GM23338 (cell line): ENCODE results near the gene MSANTD1. TPM values are rescaled to one million over a fixed set of nuclear protein-coding genes. Genes with fewer than 3 reads are reported as not detected.
A peak's percentile ranks its signal among the peaks of the same experiment; 100 is the strongest.

Experiments
- ATAC-seq: fragments of 200-7000 bp; cut with Tn5 transposase; 3 replicates; pipeline ENCODE4 v1.9.1; 2020
- DNase-seq: peaks from one replicate; pipeline ENCODE4 v3.0.0-alpha.2; 2015; ENCODE audit warnings: low spot score
- H2AFZ ChIP-seq: fragments of 200-600 bp; sonication (generic); 2 replicates; pipeline ENCODE4 v1.8.0; 2016; ENCODE audit warnings: antibody characterized with exemption, mild to moderate bottlenecking, moderate library complexity
- H3F3A ChIP-seq: fragments of 200-600 bp; sonication (generic); replicated peaks from 2 replicates; pipeline ENCODE4 v1.8.0; 2017; ENCODE audit warnings: antibody characterized with exemption, mixed run types, low read depth
- H3K27ac ChIP-seq: fragments of 200-600 bp; sonication (generic); 2 replicates; pipeline ENCODE4 v1.6.1; 2016; ENCODE audit warnings: low read depth
- H3K27me3 ChIP-seq: fragments of 200-600 bp; sonication (generic); 2 replicates; pipeline ENCODE4 v1.8.0; 2016; ENCODE audit warnings: mild to moderate bottlenecking, mixed run types, moderate library complexity; ENCODE audit not compliant: insufficient read depth
- H3K36me3 ChIP-seq: fragments of 200-600 bp; sonication (generic); 2 replicates; pipeline ENCODE4 v1.8.0; 2016; ENCODE audit warnings: mild to moderate bottlenecking; ENCODE audit not compliant: insufficient read depth
- H3K4me1 ChIP-seq: fragments of 200-600 bp; sonication (generic); 2 replicates; pipeline ENCODE4 v1.8.0; 2016; ENCODE audit warnings: mild to moderate bottlenecking, moderate library complexity; ENCODE audit not compliant: insufficient read depth
- H3K4me2 ChIP-seq: fragments of 200-600 bp; sonication (generic); 2 replicates; pipeline ENCODE4 v1.7.1; 2017; ENCODE audit warnings: mixed run types
- H3K4me3 ChIP-seq: fragments of 200-600 bp; sonication (generic); 2 replicates; pipeline ENCODE4 v1.6.1; 2016; ENCODE audit warnings: mixed run types
- H3K79me2 ChIP-seq: fragments of 200-600 bp; sonication (generic); replicated peaks from 2 replicates; pipeline ENCODE4 v1.8.0; 2017; ENCODE audit warnings: mild to moderate bottlenecking; ENCODE audit not compliant: insufficient read depth
- H3K9me2 ChIP-seq: fragments of 200-600 bp; sonication (generic); 2 replicates; pipeline ENCODE4 v1.8.0; 2017; ENCODE audit not compliant: insufficient read depth
- H4K20me1 ChIP-seq: fragments of 200-600 bp; sonication (generic); replicated peaks from 2 replicates; pipeline ENCODE4 v1.8.0; 2017; ENCODE audit warnings: mild to moderate bottlenecking; ENCODE audit not compliant: insufficient read depth
- H3K27ac Mint-ChIP-seq: 2 replicates; pipeline ENCODE4 v1.8.0; 2020; ENCODE audit warnings: inconsistent platforms, mild to moderate bottlenecking, moderate library complexity, mixed read lengths
- H3K27me3 Mint-ChIP-seq: 3 replicates; pipeline ENCODE4 v1.8.0; 2022; ENCODE audit warnings: low read depth, mild to moderate bottlenecking, moderate library complexity, mixed read lengths, inconsistent platforms; ENCODE audit not compliant: insufficient read depth, poor library complexity
- H3K36me3 Mint-ChIP-seq: 3 replicates; pipeline ENCODE4 v1.8.0; 2021; ENCODE audit warnings: low read depth, mild to moderate bottlenecking, inconsistent platforms, moderate library complexity, mixed read lengths
- H3K4me1 Mint-ChIP-seq: 3 replicates; pipeline ENCODE4 v1.8.0; 2020; ENCODE audit warnings: mild to moderate bottlenecking, inconsistent platforms, mixed read lengths
- H3K4me3 Mint-ChIP-seq: 3 replicates; pipeline ENCODE4 v1.8.0; 2021; ENCODE audit warnings: moderate library complexity, mild to moderate bottlenecking, inconsistent platforms, mixed read lengths
- H3K9me3 Mint-ChIP-seq: 3 replicates; pipeline ENCODE4 v1.8.0; 2020; ENCODE audit warnings: moderate library complexity, mild to moderate bottlenecking, inconsistent platforms, mixed read lengths
- EZH2 ChIP-seq: fragments of 200-600 bp; sonication (generic); IDR thresholded peaks from one replicate; pipeline ENCODE4 v1.8.0; 2017; ENCODE audit warnings: antibody characterized with exemption, mild to moderate bottlenecking, low read depth; ENCODE audit not compliant: unreplicated experiment
- EZH2phosphoT487 ChIP-seq: fragments of 200-600 bp; sonication (generic); IDR thresholded peaks from one replicate; pipeline ENCODE4 v1.8.1; 2018; ENCODE audit warnings: antibody characterized with exemption; ENCODE audit not compliant: unreplicated experiment
- JUNB ChIP-seq: IDR thresholded peaks from one replicate; pipeline ENCODE4 v1.6.1; 2016; ENCODE audit warnings: antibody characterized with exemption; ENCODE audit not compliant: unreplicated experiment
- NANOG ChIP-seq: IDR thresholded peaks from 2 replicates; pipeline ENCODE4 v1.6.1; 2016; ENCODE audit warnings: antibody characterized with exemption, borderline replicate concordance
- POLR2AphosphoS5 ChIP-seq: IDR thresholded peaks from 2 replicates; pipeline ENCODE4 v1.6.1; 2016; ENCODE audit warnings: antibody characterized with exemption, low read depth
- STAT1 ChIP-seq: IDR thresholded peaks from one replicate; pipeline ENCODE4 v1.6.1; 2016; ENCODE audit warnings: antibody characterized with exemption; ENCODE audit not compliant: unreplicated experiment
- ZNF114 ChIP-seq: fragments of 250-450 bp; sonication (Bioruptor Pico); IDR thresholded peaks from 2 replicates; pipeline ENCODE4 v1.5.0; 2020; ENCODE audit warnings: mild to moderate bottlenecking, moderate library complexity
- polyA plus RNA-seq: library from polyadenylated mRNA; unstranded; fragments of >200 nt; fragmentation: Nextera tagmentation; extraction: Ambion mirVana; gene quantifications from 2 replicates; pipeline ENCODE4 v1.2.1, GENCODE V29; 2016
- total RNA-seq: library from RNA; depleted of rRNA; stranded (reverse); fragments of >200 nt; shearing (Covaris generic); gene quantifications from 2 replicates; pipeline ENCODE4 v1.2.3, GENCODE V29; 2014; rRNA removed
- TF ChIP-seq, protein P1 (sequence below), 2 experiments: fragments of 200-600 bp in 1 of 2; sonication (generic) in 1 of 2; conservative IDR thresholded peaks; 2 replicates each; pipeline versions ENCODE4 v1.5.1 to v1.6.1; 2016 to 2017; ENCODE audit warnings: antibody characterized with exemption in 2 of 2, low read depth in 2 of 2, mild to moderate bottlenecking in 2 of 2, moderate library complexity in 1 of 2

The MSANTD1 gene
- total and polyA plus RNA-seq, 2 experiments from 2014 or later: 0.29 to 1.0 TPM

DNA sequence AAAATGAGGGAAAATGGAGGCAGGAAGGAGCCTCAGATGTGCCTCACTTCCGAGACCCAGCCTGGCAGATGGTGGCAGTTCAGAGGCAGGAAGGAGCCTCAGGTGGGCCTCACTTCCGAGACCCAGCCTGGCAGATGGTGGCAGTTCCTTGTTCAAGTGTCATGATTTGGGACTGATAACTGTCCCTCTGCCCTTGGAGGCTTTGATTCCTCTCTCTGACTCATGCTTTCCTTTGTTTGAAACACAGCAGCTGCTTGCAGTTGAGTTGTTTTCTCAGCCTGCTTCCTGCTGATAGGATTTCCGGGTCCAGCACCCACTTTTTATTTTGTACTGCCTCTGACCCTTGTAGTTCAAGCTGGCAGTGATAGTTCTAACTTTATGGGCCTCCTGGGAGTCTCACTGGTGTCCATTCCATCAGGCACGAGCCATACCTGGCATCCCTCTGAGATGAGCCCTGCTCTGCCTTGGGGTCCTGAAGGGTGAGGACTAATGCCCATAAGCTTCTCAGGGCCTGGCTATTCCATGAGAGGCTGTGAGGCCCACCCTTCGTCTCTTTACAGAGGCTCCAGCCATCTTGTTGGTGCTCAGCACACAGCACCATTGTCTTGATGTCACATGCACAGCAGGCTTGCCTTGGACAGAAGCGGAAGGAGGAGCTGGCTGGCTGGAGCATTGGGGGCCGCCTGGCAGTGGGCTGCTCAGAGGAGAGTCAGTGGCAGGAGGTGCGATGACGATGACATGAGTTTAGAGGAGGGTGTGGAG, 56.8 kb downstream of the MSANTD1 start:
- peaks cover 55% of the 10 kb centered on the region for H3K4me1 Mint-ChIP-seq

More for the DNA sequence above, 56.8 kb downstream of the MSANTD1 start:
- Histone ChIP-seq H2AFZ (no peak overlapping the region), H3K4me3 (no peak overlapping the region), H3K4me2 (no peak overlapping the region), H3F3A (no peaks in the 10 kb centered on the region), H3K27me3 (no peaks in the 10 kb centered on the region), H4K20me1 (peaks cover 4% of the 10 kb centered on the region; the same call in 1 of the 2 replicates), H3K9me2 (no peaks in the 10 kb centered on the region), H3K4me1 (peaks cover 6% of the 10 kb centered on the region; the same call in 1 of the 2 replicates), H3K79me2 (peaks cover 16% of the 10 kb centered on the region), H3K36me3 (no peaks in the 10 kb centered on the region), H3K27ac (no peak overlapping the region)
- DNase-seq: no peak
- TF ChIP-seq ZNF114 (CRISPR knock-in tag) (no peak), STAT1 (no peak), JUNB (no peak), EZH2phosphoT487 (no peak), NANOG (no peak), POLR2AphosphoS5 (no peak), EZH2 (no peak)
- TF ChIP-seq, protein P1, sequence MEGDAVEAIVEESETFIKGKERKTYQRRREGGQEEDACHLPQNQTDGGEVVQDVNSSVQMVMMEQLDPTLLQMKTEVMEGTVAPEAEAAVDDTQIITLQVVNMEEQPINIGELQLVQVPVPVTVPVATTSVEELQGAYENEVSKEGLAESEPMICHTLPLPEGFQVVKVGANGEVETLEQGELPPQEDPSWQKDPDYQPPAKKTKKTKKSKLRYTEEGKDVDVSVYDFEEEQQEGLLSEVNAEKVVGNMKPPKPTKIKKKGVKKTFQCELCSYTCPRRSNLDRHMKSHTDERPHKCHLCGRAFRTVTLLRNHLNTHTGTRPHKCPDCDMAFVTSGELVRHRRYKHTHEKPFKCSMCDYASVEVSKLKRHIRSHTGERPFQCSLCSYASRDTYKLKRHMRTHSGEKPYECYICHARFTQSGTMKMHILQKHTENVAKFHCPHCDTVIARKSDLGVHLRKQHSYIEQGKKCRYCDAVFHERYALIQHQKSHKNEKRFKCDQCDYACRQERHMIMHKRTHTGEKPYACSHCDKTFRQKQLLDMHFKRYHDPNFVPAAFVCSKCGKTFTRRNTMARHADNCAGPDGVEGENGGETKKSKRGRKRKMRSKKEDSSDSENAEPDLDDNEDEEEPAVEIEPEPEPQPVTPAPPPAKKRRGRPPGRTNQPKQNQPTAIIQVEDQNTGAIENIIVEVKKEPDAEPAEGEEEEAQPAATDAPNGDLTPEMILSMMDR (conservative IDR thresholded peaks at IDR 0.05; ENCODE audit: low read depth in 2 of 2): no peak
- ATAC-seq: no peak
- Mint-ChIP-seq H3K27ac (peak overlapping the region; percentile 41), H3K9me3 (no peaks in the 10 kb centered on the region), H3K36me3 (no peaks in the 10 kb centered on the region), H3K27me3 (peaks cover 26% of the 10 kb centered on the region), H3K4me3 (no peak overlapping the region)

Other genes with a start within 250 kb of the MSANTD1 start
- not detected in 2 replicates for gene HTT-AS, start 174.6 kb upstream of the MSANTD1 start, total RNA-seq
- not detected in 2 replicates for gene HTT-AS, start 174.6 kb upstream of the MSANTD1 start, polyA plus RNA-seq
- 62.7 and 67.7 TPM in 2 replicates for gene HTT, start 174.5 kb upstream of the MSANTD1 start, total RNA-seq
- 23.8 and 26.6 TPM in 2 replicates for gene HTT, start 174.5 kb upstream of the MSANTD1 start, polyA plus RNA-seq
- 13.4 and 19.0 TPM in 2 replicates for gene RGS12, start 43.9 kb downstream of the MSANTD1 start, total RNA-seq
- gene RGS12, start 43.9 kb downstream of the MSANTD1 start, polyA plus RNA-seq: 8.0 and 8.2 TPM in 2 replicates
- gene HGFAC, start 192.8 kb downstream of the MSANTD1 start, total RNA-seq: 0.94 TPM in 1 of 2 replicates, not detected in the other
- gene HGFAC, start 192.8 kb downstream of the MSANTD1 start, polyA plus RNA-seq: not detected in 2 replicates
- gene DOK7, start 214.1 kb downstream of the MSANTD1 start, total RNA-seq: 0.52 and 0.54 TPM in 2 replicates
- 0.31 and 0.34 TPM in 2 replicates for gene DOK7, start 214.1 kb downstream of the MSANTD1 start, polyA plus RNA-seq